Measurements from ENCODE around the gene ANKRD55.
"Not testable (repeated sequence)": the region's sequence is repeated elsewhere in the genome, so short reads cannot be mapped to it uniquely, and the experiment has no call there.

The ANKRD55 gene

GRCh38 chr5:56161439-56161823, 71.7 kb downstream of the ANKRD55 start:
- DNase-seq (ENCODE audit: low read depth): no peak
- TF ChIP-seq CTCF (IDR thresholded peaks at IDR 0.05; ENCODE audit: insufficient read depth, low read depth, low read length, missing control alignments): no peak
- H3K4me3 ChIP-seq (ENCODE audit: low read depth, low read length): no peak overlapping the region

DNA sequence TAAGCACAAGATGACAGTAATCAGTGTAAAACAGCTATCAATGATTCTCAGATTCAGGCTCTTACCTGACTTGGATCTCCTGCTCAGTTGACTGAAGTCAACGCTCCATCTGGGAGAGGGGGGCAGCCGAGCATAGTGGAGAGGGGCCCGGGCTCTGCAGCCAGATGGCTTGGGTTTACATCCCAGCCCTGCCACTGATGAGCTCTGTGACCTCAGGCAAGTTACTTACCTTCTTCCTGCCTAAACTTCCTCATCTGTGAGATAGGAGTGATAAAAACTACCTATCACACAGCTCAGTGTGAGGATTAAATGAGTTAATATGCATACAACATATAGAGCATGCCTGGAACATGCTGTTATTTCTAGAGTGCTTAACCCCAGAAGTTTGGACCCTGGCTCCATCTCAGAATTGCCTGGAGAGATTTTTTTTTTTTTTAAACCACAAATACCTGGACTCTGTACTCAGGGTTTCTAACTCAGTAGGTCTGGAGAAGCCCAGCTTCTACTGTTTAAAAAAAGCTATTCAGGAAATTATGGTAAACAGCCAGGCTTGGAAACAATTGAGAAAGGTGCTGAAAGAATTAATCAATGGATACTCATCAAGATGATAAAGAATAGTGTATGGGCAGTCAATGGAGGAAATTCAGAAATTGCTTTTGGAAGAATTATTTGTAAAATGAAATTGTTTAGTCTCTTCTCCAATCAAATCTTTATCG, 72.2 kb downstream of the ANKRD55 start:
- DNase-seq (ENCODE audit: low read depth): no peak
- no peak for TF ChIP-seq CTCF (IDR thresholded peaks at IDR 0.05; ENCODE audit: insufficient read depth, low read depth, low read length, missing control alignments)
- H3K4me3 ChIP-seq (ENCODE audit: low read depth, low read length): no peak overlapping the region

GRCh38 chr5:56159521-56159947, 73.6 kb downstream of the ANKRD55 start:
- peak; percentile 23 for DNase-seq (ENCODE audit: low read depth)
- no peak for TF ChIP-seq CTCF (IDR thresholded peaks at IDR 0.05; ENCODE audit: insufficient read depth, low read depth, low read length, missing control alignments)

DNA sequence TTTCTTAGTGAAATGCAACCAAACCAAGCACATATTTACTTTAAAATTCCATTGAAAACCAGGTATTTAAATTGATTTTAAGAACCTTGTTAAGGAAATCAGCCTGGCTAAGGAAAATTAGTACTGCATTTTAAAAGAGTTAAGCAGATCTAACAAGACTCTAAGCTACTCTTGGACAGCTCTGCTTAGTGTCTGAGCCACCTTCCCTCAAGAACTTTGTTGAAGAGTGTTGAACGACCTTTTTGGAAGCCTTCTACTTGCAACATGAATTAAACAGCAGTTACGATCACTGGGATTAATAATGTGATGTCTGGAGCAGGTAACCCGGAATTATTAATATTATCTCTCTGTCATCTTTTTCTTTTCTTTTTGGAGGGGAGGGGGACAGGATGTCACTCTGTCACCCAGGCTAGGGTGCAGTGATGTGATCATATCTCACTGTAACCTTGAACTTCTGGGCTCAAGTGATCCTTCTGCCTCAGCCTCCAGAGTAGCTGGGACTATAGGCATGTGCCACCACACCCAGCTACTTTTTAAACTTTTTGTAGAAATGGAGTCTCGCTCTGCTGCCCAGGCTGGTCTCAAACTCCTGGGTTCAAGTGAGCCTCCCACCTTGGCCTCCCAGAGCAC, 74.7 kb downstream of the ANKRD55 start:
- DNase-seq (ENCODE audit: low read depth): no peak
- no peak for TF ChIP-seq CTCF (IDR thresholded peaks at IDR 0.05; ENCODE audit: insufficient read depth, low read depth, low read length, missing control alignments)

More at GRCh38 chr5:56159521-56159947, 73.6 kb downstream of the ANKRD55 start:
- no peak overlapping the region for H3K4me3 ChIP-seq (ENCODE audit: low read depth, low read length)

GRCh38 chr5:56157191-56157621, 75.9 kb downstream of the ANKRD55 start:
- not testable (repeated sequence) for DNase-seq (ENCODE audit: low read depth); H3K4me3 ChIP-seq (ENCODE audit: low read depth, low read length)

More for the DNA sequence above, 74.7 kb downstream of the ANKRD55 start:
- H3K4me3 ChIP-seq (ENCODE audit: low read depth, low read length): no peak overlapping the region

GRCh38 chr5:56156585-56157190, 76.4 kb downstream of the ANKRD55 start:
- DNase-seq (ENCODE audit: low read depth): peak; percentile 81
- H3K4me3 ChIP-seq (ENCODE audit: low read depth, low read length): not testable (repeated sequence)

- no peak overlapping the region for H3K4me3 ChIP-seq (ENCODE audit: low read depth, low read length)
- no peak for TF ChIP-seq CTCF (IDR thresholded peaks at IDR 0.05; ENCODE audit: insufficient read depth, low read depth, low read length, missing control alignments)
- DNase-seq (ENCODE audit: low read depth): peak; percentile 27
Observed at GRCh38 chr5:56155992-56156584, 77.0 kb downstream of the ANKRD55 start.
